RWPE2 (cell line): ENCODE data around the gene PLPP1.

Experiments used
- ATAC-seq: fragments of 200-7000 bp; cut with Tn5 transposase; 3 replicates; pipeline ENCODE4 v1.9.1; 2021; ENCODE audit warnings: low read depth
- DNase-seq: peaks from one replicate; pipeline ENCODE4 v3.0.0-alpha.2; 2020; ENCODE audit warnings: low spot score
- H3K27ac ChIP-seq: fragments of 450-650 bp; 2 replicates; pipeline ENCODE4 v1.5.1; 2017; ENCODE audit warnings: mild to moderate bottlenecking; ENCODE audit not compliant: poor library complexity, severe bottlenecking
- H3K27me3 ChIP-seq: fragments of 250-450 bp; sonication (Bioruptor Pico); 2 replicates; pipeline ENCODE4 v1.5.1; 2021; ENCODE audit warnings: mild to moderate bottlenecking, moderate library complexity; ENCODE audit not compliant: insufficient read depth, poor library complexity, severe bottlenecking
- H3K36me3 ChIP-seq: fragments of 250-450 bp; sonication (Bioruptor Pico); 2 replicates; pipeline ENCODE4 v1.5.1; 2020; ENCODE audit warnings: low read depth, mild to moderate bottlenecking, moderate library complexity
- H3K4me1 ChIP-seq: fragments of 250-450 bp; sonication (Bioruptor Pico); 2 replicates; pipeline ENCODE4 v1.5.1; 2021; ENCODE audit warnings: mild to moderate bottlenecking, moderate library complexity; ENCODE audit not compliant: insufficient read depth, poor library complexity, severe bottlenecking
- H3K4me3 ChIP-seq: fragments of 250-450 bp; sonication (Bioruptor Pico); 2 replicates; pipeline ENCODE4 v1.5.1; 2021; ENCODE audit warnings: mild to moderate bottlenecking, moderate library complexity; ENCODE audit not compliant: severe bottlenecking
- H3K9me3 ChIP-seq: fragments of 250-450 bp; sonication (Bioruptor Pico); 2 replicates; pipeline ENCODE4 v1.5.1; 2021; ENCODE audit warnings: mild to moderate bottlenecking, moderate library complexity; ENCODE audit not compliant: severe bottlenecking
- CTCF ChIP-seq: fragments of 450-650 bp; IDR thresholded peaks from one replicate; pipeline ENCODE4 v1.5.1; 2017; ENCODE audit warnings: mild to moderate bottlenecking, moderate library complexity; ENCODE audit not compliant: poor library complexity, severe bottlenecking

Gene PLPP1

GRCh38 chr5:55570570-55570969 is 35.8 kb upstream of the PLPP1 start:
- H3K4me1 ChIP-seq: no peaks in the 10 kb centered on the region
- ATAC-seq: no peak
- DNase-seq: no peak
- no peaks in the 10 kb centered on the region for H3K36me3 ChIP-seq
- no peak overlapping the region for H3K4me3 ChIP-seq
- no peaks in the 10 kb centered on the region for H3K9me3 ChIP-seq
- H3K27ac ChIP-seq: no peak overlapping the region
- H3K27me3 ChIP-seq: no peaks in the 10 kb centered on the region
- TF ChIP-seq CTCF: no peak

- DNase-seq: no peak
- no peak for TF ChIP-seq CTCF
Observed at GRCh38 chr5:55570026-55570425, 35.3 kb upstream of the PLPP1 start.

GRCh38 chr5:55569513-55569865 is 34.7 kb upstream of the PLPP1 start:
- Histone ChIP-seq H3K27ac (no peak overlapping the region), H3K4me1 (no peaks in the 10 kb centered on the region), H3K4me3 (no peak overlapping the region), H3K36me3 (no peaks in the 10 kb centered on the region), H3K27me3 (no peaks in the 10 kb centered on the region), H3K9me3 (no peaks in the 10 kb centered on the region)
- TF ChIP-seq CTCF: no peak
- DNase-seq (no peak), ATAC-seq (no peak)

More at GRCh38 chr5:55570026-55570425, 35.3 kb upstream of the PLPP1 start:
- Histone ChIP-seq H3K36me3 (no peaks in the 10 kb centered on the region), H3K27me3 (no peaks in the 10 kb centered on the region), H3K4me3 (no peak overlapping the region), H3K4me1 (no peaks in the 10 kb centered on the region), H3K27ac (no peak overlapping the region), H3K9me3 (no peaks in the 10 kb centered on the region)
- ATAC-seq: no peak

- H3K4me1 ChIP-seq: no peaks in the 10 kb centered on the region
- no peak for DNase-seq
- TF ChIP-seq CTCF: no peak
- H3K27me3 ChIP-seq: no peaks in the 10 kb centered on the region
- H3K9me3 ChIP-seq: no peaks in the 10 kb centered on the region
- no peak overlapping the region for H3K27ac ChIP-seq
- no peak for ATAC-seq
- no peaks in the 10 kb centered on the region for H3K36me3 ChIP-seq
- H3K4me3 ChIP-seq: no peak overlapping the region
Observed at GRCh38 chr5:55568654-55569512, 34.1 kb upstream of the PLPP1 start.

GRCh38 chr5:55564721-55565120 is 30.0 kb upstream of the PLPP1 start:
- no peak overlapping the region for H3K4me3 ChIP-seq
- H3K36me3 ChIP-seq: no peaks in the 10 kb centered on the region
- H3K9me3 ChIP-seq: no peaks in the 10 kb centered on the region
- peak; percentile 68; the same call in 2 of the 3 replicates for ATAC-seq
- DNase-seq: no peak
- H3K27ac ChIP-seq: no peak overlapping the region
- no peaks in the 10 kb centered on the region for H3K27me3 ChIP-seq
- H3K4me1 ChIP-seq: no peaks in the 10 kb centered on the region
- TF ChIP-seq CTCF: no peak
